PC-9 (cell line): Measurements from ENCODE around the gene ZDHHC17. TPM values are rescaled to one million over a fixed set of nuclear protein-coding genes. Genes with fewer than 3 reads are reported as not detected.

Experiments
- BruUV-seq: library from RNA; stranded (reverse); fragments of 400-500 nt; replicated peaks from 2 replicates; lab custom pipeline; 2021; lab: Mats Ljungman, UMichigan
- CTCF ChIA-PET: fragments of 300-600 bp; sonication (Branson Sonifier 250); formaldehyde crosslinking; loops from one replicate; lab custom pipeline; 2022; ENCODE audit warnings: antibody characterized with exemption; lab: Charles Lee
- POLR2A ChIA-PET: fragments of 300-600 bp; sonication (Branson Sonifier 250); formaldehyde crosslinking; loops from one replicate; lab custom pipeline; 2022; ENCODE audit warnings: antibody characterized with exemption; ENCODE audit not compliant: unreplicated experiment; lab: Charles Lee
- DNase-seq, 2 experiments: peaks; one replicate each; pipeline versions ENCODE4 v3.0.0 to v3.0.0-alpha.2; 2015 to 2022; ENCODE audit warnings: mixed read lengths in 1 of 2
- H2AFZ ChIP-seq: fragments of 200-600 bp; sonication (generic); 2 replicates; pipeline ENCODE4 v1.8.1; 2017; ENCODE audit warnings: antibody characterized with exemption
- H3F3A ChIP-seq: fragments of 200-600 bp; sonication (generic); 2 replicates; pipeline ENCODE4 v1.8.1; 2017; ENCODE audit warnings: antibody characterized with exemption, mild to moderate bottlenecking, low read depth; ENCODE audit not compliant: insufficient read depth
- H3K27ac ChIP-seq: fragments of 200-600 bp; sonication (generic); 2 replicates; pipeline ENCODE4 v1.6.1; 2016; ENCODE audit warnings: mixed run types
- H3K27me3 ChIP-seq: fragments of 200-600 bp; sonication (generic); 2 replicates; pipeline ENCODE4 v1.6.1; 2016; ENCODE audit warnings: low read depth, mixed run types; ENCODE audit not compliant: insufficient read depth
- H3K36me3 ChIP-seq: fragments of 200-600 bp; sonication (generic); 2 replicates; pipeline ENCODE4 v1.6.1; 2016; ENCODE audit warnings: low read depth, mixed run types
- H3K4me1 ChIP-seq: fragments of 200-600 bp; sonication (generic); replicated peaks from 2 replicates; pipeline ENCODE4 v1.6.1; 2016; ENCODE audit warnings: mixed run types; ENCODE audit not compliant: insufficient read depth
- H3K4me2 ChIP-seq: fragments of 200-600 bp; sonication (generic); 2 replicates; pipeline ENCODE4 v1.6.1; 2017; ENCODE audit warnings: mixed run types
- H3K4me3 ChIP-seq: fragments of 200-600 bp; sonication (generic); 2 replicates; pipeline ENCODE4 v1.6.1; 2016; ENCODE audit warnings: mixed run types
- H3K79me2 ChIP-seq: fragments of 200-600 bp; sonication (generic); 2 replicates; pipeline ENCODE4 v1.6.1; 2017; ENCODE audit warnings: low read depth, mixed run types
- H3K9me2 ChIP-seq: fragments of 200-600 bp; sonication (generic); 2 replicates; pipeline ENCODE4 v1.8.1; 2017; ENCODE audit warnings: mild to moderate bottlenecking; ENCODE audit not compliant: insufficient read depth
- H3K9me3 ChIP-seq: fragments of 200-600 bp; sonication (generic); 2 replicates; pipeline ENCODE4 v1.8.1; 2016; ENCODE audit warnings: low read depth; ENCODE audit not compliant: insufficient read depth
- H4K20me1 ChIP-seq: fragments of 200-600 bp; sonication (generic); 2 replicates; pipeline ENCODE4 v1.8.1; 2017; ENCODE audit not compliant: insufficient read depth
- CTCF ChIP-seq: fragments of 200-600 bp; sonication (generic); conservative IDR thresholded peaks from 2 replicates; pipeline ENCODE4 v1.6.1; 2017; ENCODE audit warnings: mixed run types, antibody characterized with exemption, mild to moderate bottlenecking, moderate library complexity
- EZH2 ChIP-seq: fragments of 200-600 bp; sonication (generic); IDR thresholded peaks from 2 replicates; pipeline ENCODE4 v1.8.0; 2017; ENCODE audit warnings: antibody characterized with exemption, low read depth
- intact Hi-C: fragments of 100-400 bp; cut with micrococcal nuclease; formaldehyde crosslinking; loops from one replicate; pipeline ENCODE4 v1.10.0; 2022; ENCODE audit not compliant: unreplicated experiment
- total RNA-seq: library from RNA; stranded (reverse); gene quantifications from 2 replicates; pipeline ENCODE4 v1.2.3, GENCODE V29; 2021

The ZDHHC17 gene
- total RNA-seq, 1 experiment from 2014 or later: 24.7 TPM

- Histone ChIP-seq H3K9me3 (no peaks in the 10 kb centered on the region), H3K27ac (no peak overlapping the region), H3K4me2 (no peak overlapping the region), H3K4me3 (no peak overlapping the region), H4K20me1 (no peaks in the 10 kb centered on the region), H2AFZ (no peak overlapping the region), H3F3A (no peaks in the 10 kb centered on the region), H3K36me3 (no peaks in the 10 kb centered on the region; the same call in 1 of the 2 replicates), H3K27me3 (no peaks in the 10 kb centered on the region), H3K79me2 (no peaks in the 10 kb centered on the region), H3K4me1 (no peaks in the 10 kb centered on the region), H3K9me2 (no peaks in the 10 kb centered on the region)
- BruUV-seq: no TSS peak
- CTCF ChIA-PET: no interaction called here
- intact Hi-C loops: no loop called here
- no peak for DNase-seq
- no peak for TF ChIP-seq EZH2
- TF ChIP-seq CTCF: no peak
- POLR2A ChIA-PET: interaction anchor here (0.5 kb wide), 1 partner anchor 751 kb away, joined by 3 read pairs; no protein-coding TSS in a partner anchor
Observed at GRCh38 chr12:76856018-76856644, 92.2 kb downstream of the ZDHHC17 start.

GRCh38 chr12:76859611-76860010, 95.7 kb downstream of the ZDHHC17 start:
- ChIA-PET POLR2A (no interaction called here), CTCF (no interaction called here)
- no peaks in the 10 kb centered on the region for H3K9me2 ChIP-seq
- no peaks in the 10 kb centered on the region for H3K79me2 ChIP-seq
- H4K20me1 ChIP-seq: no peaks in the 10 kb centered on the region
- H3K36me3 ChIP-seq: no peaks in the 10 kb centered on the region
- no peak for DNase-seq
- intact Hi-C loops: no loop called here
- H3K9me3 ChIP-seq: no peaks in the 10 kb centered on the region
- no peak overlapping the region for H3K4me3 ChIP-seq
- no peak overlapping the region for H3K27ac ChIP-seq
- no peaks in the 10 kb centered on the region for H3K27me3 ChIP-seq
- H3F3A ChIP-seq: no peaks in the 10 kb centered on the region
- BruUV-seq: no TSS peak
- TF ChIP-seq CTCF (no peak), EZH2 (no peak)
- H3K4me1 ChIP-seq: no peaks in the 10 kb centered on the region
- H2AFZ ChIP-seq: no peak overlapping the region
- no peak overlapping the region for H3K4me2 ChIP-seq

- ChIA-PET CTCF (no interaction called here), POLR2A (no interaction called here)
- intact Hi-C loops: no loop called here
- Histone ChIP-seq H3K4me2 (no peak overlapping the region), H3K27ac (no peak overlapping the region), H3K79me2 (no peaks in the 10 kb centered on the region), H3K9me3 (no peaks in the 10 kb centered on the region), H3F3A (no peaks in the 10 kb centered on the region), H2AFZ (no peak overlapping the region), H3K9me2 (no peaks in the 10 kb centered on the region), H3K36me3 (no peaks in the 10 kb centered on the region), H4K20me1 (no peaks in the 10 kb centered on the region), H3K4me1 (no peaks in the 10 kb centered on the region), H3K4me3 (no peak overlapping the region), H3K27me3 (no peaks in the 10 kb centered on the region)
- DNase-seq: no peak
- no TSS peak for BruUV-seq
- no peak for TF ChIP-seq CTCF
- TF ChIP-seq EZH2: no peak
Observed at GRCh38 chr12:76860256-76860655, 96.3 kb downstream of the ZDHHC17 start.
